SH-SY5Y (cell line): ENCODE measurements around the gene TRIM38.

Experiments used
- GATA2 ChIP-seq: IDR thresholded peaks from 2 replicates; pipeline ENCODE4 v1.6.1; 2011; ENCODE audit warnings: mild to moderate bottlenecking, low read depth, low read length
- GATA3 ChIP-seq: IDR thresholded peaks from 2 replicates; pipeline ENCODE4 v1.6.1; 2011; ENCODE audit warnings: low read depth, mild to moderate bottlenecking, low read length, moderate library complexity

Gene TRIM38

DNA sequence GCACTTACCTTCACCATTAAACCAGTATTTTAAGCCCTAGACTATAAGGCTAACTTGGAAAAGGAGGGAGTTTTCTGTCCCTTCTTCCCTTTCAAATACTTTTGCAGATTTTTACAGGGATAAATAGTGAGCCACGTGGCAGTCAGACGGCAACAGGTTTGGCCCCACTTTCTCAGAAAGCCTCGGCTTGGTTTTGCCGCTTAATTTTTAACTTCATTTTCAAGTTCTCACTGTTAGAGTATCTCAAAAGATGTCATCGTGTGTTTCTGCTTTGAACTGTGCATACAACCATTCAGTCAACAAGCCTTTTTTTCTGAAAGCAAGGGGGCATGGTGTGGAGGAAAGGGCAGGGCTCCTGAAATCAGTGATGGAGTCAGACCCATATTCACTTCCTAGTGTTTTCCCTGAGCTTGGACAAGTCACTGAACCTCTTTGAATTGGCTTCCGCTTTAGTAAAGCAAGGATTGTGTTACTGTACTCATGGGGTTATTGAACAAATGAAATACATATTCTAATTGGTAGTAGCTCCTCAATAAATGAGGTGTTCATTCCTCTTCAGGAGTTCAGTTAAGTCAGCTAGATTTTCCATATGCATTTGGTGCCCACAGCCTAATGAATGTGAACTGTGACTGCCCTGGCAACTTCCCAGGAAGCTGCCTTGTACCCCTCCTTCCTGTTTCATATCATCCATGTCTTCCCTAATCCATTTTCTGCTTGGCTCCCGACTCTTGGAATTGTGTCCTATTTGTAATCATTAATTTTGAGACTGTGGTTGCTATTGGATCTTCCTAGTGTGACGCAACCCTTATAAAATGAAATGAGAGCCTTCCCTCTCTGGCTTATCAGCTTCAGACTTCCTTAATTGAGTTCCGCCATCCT is 31.8 kb upstream of the TRIM38 start, which contains the start of gene SLC17A2:
Gene SLC17A2, minus strand, starts transcription at position 160 of the 879 bp plus-strand sequence. CDS start 4,895 bp downstream, outside the sequence.
- TF ChIP-seq GATA3 (no peak), GATA2 (no peak)

GRCh38 chr6:25931411-25931709 is 31.2 kb upstream of the TRIM38 start:
- TF ChIP-seq GATA3 (no peak), GATA2 (no peak)

DNA sequence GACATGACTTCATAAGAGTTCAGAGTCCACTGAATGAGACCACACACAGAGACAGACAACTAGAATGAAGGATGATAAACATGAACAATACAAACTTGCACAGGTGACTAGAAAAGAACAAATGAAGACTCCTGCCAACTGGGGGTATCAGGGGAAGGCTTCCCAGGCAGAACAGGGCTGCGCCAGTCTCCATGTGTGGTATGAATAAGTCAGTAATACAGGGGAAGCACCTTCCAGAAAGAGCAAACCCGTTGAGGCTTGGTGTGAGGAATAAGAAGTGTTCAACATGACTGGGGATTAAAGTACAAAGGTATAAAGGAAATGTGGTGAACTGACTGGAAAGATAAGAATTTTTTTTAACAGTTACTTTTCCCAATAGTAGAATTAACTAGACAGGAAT is 28.4 kb upstream of the TRIM38 start:
- TF ChIP-seq GATA2 (no peak), GATA3 (no peak)

DNA sequence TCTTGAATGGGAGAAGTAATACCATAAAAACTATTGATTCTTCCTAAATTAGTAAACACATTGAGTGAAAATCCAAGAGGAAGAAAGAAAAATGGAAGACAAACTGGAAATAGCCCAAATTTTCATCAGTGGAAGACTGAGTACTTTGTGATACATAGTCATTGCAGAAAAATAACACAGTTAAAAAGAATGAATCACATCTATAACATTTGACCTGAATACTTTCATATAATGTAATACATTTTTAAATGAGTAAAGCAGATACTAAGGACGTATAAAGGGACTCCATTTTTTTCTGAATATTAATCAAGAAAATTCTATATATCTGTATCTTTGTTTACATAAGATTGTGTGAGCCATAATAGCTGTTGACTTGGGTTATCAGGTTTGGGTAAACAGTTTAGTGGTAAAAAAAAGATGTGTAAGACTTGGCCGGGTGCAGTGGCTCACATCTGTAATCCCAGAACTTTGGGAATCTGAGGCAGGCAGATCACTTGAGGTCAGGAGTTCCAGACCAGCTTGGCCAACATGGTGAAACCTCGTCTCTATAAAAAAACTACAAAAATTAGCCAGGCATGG is 27.8 kb upstream of the TRIM38 start:
- TF ChIP-seq GATA2 (no peak), GATA3 (no peak)

- TF ChIP-seq GATA2 (no peak), GATA3 (no peak)
These were observed 26.6 kb upstream of the TRIM38 start for GRCh38 chr6:25935953-25936352.

DNA sequence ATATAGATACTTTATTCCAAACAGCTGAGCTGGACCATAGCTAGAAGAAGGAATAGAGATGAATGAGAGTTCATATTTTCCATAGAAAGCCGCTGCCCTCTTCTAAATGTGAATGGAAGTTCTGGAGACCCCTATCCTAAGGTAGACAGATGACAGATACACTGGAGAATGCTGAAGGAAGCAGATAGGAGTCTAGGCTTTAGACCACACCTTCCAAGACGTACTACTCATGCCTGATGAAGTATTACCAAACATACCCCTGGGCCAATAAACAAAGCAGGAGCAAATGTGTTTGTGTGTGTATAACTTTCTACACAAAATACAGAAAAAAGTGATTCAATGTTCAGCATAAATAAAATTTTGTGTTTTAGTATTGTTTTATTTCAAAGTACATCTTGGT is 23.0 kb upstream of the TRIM38 start:
- TF ChIP-seq GATA2 (no peak), GATA3 (no peak)

- TF ChIP-seq GATA2, result no peak
- no peak for TF ChIP-seq GATA3
These were observed 19.9 kb upstream of the TRIM38 start for GRCh38 chr6:25942561-25943147.

GRCh38 chr6:25943887-25944286 is 18.7 kb upstream of the TRIM38 start:
- TF ChIP-seq GATA2, result no peak
- no peak for TF ChIP-seq GATA3

DNA sequence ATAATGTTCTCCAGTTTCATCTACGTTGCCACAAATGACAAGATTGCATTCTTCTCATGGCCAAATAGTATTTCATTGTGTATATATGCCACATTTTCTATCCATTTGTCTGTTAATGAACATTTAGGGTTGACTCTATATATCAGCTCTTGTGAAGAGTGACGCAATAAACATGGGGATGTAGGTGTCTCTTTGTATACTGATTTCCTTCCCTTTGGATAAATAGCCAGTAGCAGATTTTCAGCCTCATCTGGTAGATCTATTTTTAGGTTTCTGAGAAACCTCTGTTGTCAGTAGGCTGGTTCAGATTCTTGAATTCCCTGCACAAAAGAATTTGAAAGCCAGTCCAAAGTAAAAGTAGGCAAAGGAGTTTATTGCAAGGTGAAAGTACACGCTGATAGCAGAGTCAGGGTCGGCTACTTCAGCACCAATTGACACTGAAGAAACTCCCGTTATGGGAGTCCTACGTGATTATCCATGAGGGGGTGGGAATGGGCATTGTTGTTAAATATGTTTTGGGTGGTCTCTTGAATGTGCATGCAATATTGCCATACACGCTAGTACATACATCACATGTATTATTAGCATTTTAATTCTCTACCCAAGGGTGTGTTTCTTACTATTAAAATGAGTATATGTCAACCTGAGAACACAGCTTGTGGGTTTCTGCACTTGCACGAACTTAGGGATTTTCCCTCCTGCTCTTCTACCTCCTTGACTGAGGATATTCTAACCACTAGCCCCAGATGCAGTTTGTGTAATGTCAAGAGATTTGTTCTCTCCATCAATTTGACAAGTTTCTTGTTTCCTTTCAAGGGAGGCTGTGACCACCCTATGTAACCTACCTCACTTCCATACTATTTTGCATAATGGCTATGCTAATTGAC is 17.7 kb upstream of the TRIM38 start:
- TF ChIP-seq GATA3 (no peak), GATA2 (no peak)

DNA sequence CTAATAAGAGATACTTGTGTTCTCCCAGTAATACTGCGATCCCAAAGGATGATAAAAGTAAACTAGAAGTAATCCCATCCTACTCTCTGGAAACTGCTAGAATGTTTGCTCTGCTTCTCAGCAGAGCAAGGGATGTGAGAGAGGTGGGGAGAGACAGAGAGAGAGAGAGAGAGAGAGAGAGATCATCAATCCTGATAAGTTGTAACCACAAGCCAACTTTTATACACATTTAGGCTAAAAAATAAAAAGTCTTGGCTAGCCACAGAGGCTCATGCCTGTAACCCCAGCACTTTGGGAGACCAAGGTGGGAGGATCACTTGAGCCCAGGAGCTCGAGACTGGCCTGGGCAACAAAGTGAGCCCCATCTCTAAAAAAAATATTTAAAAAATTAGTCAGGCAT is 16.0 kb upstream of the TRIM38 start:
- TF ChIP-seq GATA2 (no peak), GATA3 (no peak)

DNA sequence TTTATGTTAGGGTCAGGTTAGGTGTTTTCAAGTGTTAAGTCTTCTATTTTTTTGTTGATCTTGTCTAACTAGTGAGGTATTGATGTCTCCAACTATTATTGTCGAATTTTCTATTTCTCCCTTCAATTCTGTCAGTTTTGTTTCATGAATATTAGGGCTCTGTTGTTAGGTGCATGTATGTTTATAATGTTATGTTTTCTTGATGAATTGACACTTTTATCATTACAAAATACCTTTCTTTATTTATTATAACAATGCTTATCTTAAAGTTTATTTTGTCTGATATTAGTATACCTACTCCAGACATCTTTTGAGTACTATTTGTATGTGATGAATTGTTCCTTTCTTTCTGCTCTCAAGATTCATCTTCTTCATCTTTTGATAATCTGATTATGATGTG is 12.9 kb upstream of the TRIM38 start:
- no peak for TF ChIP-seq GATA2
- TF ChIP-seq GATA3, result no peak

DNA sequence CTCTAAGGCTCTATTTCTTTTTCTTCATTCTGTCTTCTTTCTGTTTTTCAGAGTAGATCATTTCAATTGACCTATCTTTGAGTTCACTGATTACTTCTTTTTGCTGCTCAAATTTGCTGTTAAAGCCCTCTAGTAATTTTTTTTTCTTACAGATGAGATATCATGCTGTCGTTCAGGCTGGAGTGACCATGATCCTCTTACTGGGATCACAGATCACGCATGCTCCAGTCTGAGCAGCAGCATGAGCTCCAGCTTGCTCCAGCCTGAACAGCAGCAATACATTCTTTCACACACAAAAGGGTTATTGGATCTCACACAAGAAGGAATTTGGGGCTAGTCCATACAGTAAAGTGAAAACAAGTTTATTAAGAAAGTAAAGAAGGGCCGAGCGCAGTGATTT is 12.3 kb upstream of the TRIM38 start:
- no peak for TF ChIP-seq GATA3
- no peak for TF ChIP-seq GATA2

- no peak for TF ChIP-seq GATA2
- no peak for TF ChIP-seq GATA3
These were observed 11.1 kb upstream of the TRIM38 start for GRCh38 chr6:25951296-25952032.
